VCaP (cell line): ENCODE measurements around the gene UST.

ENCODE experiments used
- H3K27ac ChIP-seq: fragments of 450-650 bp; 2 replicates; pipeline ENCODE4 v1.5.1; 2017
- CTCF ChIP-seq: fragments of 450-650 bp; conservative IDR thresholded peaks from 2 replicates; pipeline ENCODE4 v1.5.1; 2017; ENCODE audit warnings: mild to moderate bottlenecking, moderate library complexity

The UST gene

GRCh38 chr6:148885925-148886845, 139.4 kb downstream of the UST start:
- TF ChIP-seq CTCF = no peak
- 0 out of 2 replicates have a peak overlapping the region, but pooled peaks have one; percentile 9 for H3K27ac ChIP-seq

- no peak overlapping the region for H3K27ac ChIP-seq
- TF ChIP-seq CTCF = no peak
Observed at GRCh38 chr6:148887181-148887580, 140.4 kb downstream of the UST start.

- TF ChIP-seq CTCF = no peak
- H3K27ac ChIP-seq = no peak overlapping the region
Observed at GRCh38 chr6:148888856-148889255, 142.0 kb downstream of the UST start.

GRCh38 chr6:148890096-148890495, 143.3 kb downstream of the UST start:
- TF ChIP-seq CTCF = no peak
- no peak overlapping the region for H3K27ac ChIP-seq

- H3K27ac ChIP-seq = no peak overlapping the region
- TF ChIP-seq CTCF = no peak
Observed at GRCh38 chr6:148890652-148891404, 144.0 kb downstream of the UST start.

- no peak overlapping the region for H3K27ac ChIP-seq
- no peak for TF ChIP-seq CTCF
Observed at GRCh38 chr6:148891405-148891783, 144.6 kb downstream of the UST start.

GRCh38 chr6:148892247-148892646, 145.4 kb downstream of the UST start:
- no peak for TF ChIP-seq CTCF
- no peak overlapping the region for H3K27ac ChIP-seq
